Thymus (tissue), 11 donors: ENCODE data around the gene ATXN1. TPM values are rescaled to one million over a fixed set of nuclear protein-coding genes. Genes with fewer than 3 reads are reported as not detected.

Experiments
- DNase-seq, 9 donors: peaks; one replicate each; pipeline ENCODE4 v3.0.0-alpha.2; 2013; ENCODE audit warnings: low spot score in 9 of 9, low read depth in 6 of 9, missing footprints in 1 of 9
- H3K27ac ChIP-seq, 2 donors: one replicate each; pipeline ENCODE4 v1.5.1; 2013; ENCODE audit warnings: control low read depth in 1 of 2, low read depth in 1 of 2, low read length in 1 of 2, mild to moderate bottlenecking in 1 of 2, moderate library complexity in 1 of 2
- H3K27me3 ChIP-seq, 2 donors: one replicate each; pipeline ENCODE4 v1.5.1; 2013; ENCODE audit warnings: low read length in 1 of 2; ENCODE audit not compliant: control insufficient read depth in 2 of 2, insufficient read depth in 1 of 2
- H3K36me3 ChIP-seq, 2 donors: one replicate each; pipeline ENCODE4 v1.5.1; 2013; ENCODE audit warnings: low read length in 1 of 2, mild to moderate bottlenecking in 1 of 2, moderate library complexity in 1 of 2; ENCODE audit not compliant: control insufficient read depth in 2 of 2, insufficient read depth in 2 of 2
- H3K4me1 ChIP-seq, 2 donors: one replicate each; pipeline ENCODE4 v1.5.1; 2013; ENCODE audit warnings: low read length in 2 of 2; ENCODE audit not compliant: control insufficient read depth in 2 of 2, insufficient read depth in 2 of 2
- H3K4me3 ChIP-seq, 2 donors: one replicate each; pipeline ENCODE4 v1.5.1; 2013; ENCODE audit warnings: low read length in 2 of 2, control low read depth in 1 of 2, mild to moderate bottlenecking in 1 of 2
- H3K9me3 ChIP-seq, 2 donors: one replicate each; pipeline ENCODE4 v1.5.1; 2013; ENCODE audit warnings: low read length in 1 of 2, mild to moderate bottlenecking in 1 of 2; ENCODE audit not compliant: control insufficient read depth in 2 of 2, insufficient read depth in 1 of 2
- WGBS: extraction: QIAGEN DNeasy Blood & Tissue Kit; methylation state at CpG from one replicate; pipeline ENCODE4 v1.1.7; 2013; 5-methylcytosine and 5-hydroxymethylcytosine counted together
- polyA plus RNA-seq: library from polyadenylated mRNA; stranded (reverse); fragments of 200-250 nt; gene quantifications from one replicate; pipeline ENCODE4 v1.2.3, GENCODE V29; 2013
- total RNA-seq: library from RNA; stranded (reverse); fragments of 120-200 nt; gene quantifications from one replicate; pipeline ENCODE4 v1.2.4, GENCODE V29; 2013
- donor health status: healthy.

Gene ATXN1
- total and polyA plus RNA-seq, 2 donors: 6.8 to 7.1 TPM

DNA sequence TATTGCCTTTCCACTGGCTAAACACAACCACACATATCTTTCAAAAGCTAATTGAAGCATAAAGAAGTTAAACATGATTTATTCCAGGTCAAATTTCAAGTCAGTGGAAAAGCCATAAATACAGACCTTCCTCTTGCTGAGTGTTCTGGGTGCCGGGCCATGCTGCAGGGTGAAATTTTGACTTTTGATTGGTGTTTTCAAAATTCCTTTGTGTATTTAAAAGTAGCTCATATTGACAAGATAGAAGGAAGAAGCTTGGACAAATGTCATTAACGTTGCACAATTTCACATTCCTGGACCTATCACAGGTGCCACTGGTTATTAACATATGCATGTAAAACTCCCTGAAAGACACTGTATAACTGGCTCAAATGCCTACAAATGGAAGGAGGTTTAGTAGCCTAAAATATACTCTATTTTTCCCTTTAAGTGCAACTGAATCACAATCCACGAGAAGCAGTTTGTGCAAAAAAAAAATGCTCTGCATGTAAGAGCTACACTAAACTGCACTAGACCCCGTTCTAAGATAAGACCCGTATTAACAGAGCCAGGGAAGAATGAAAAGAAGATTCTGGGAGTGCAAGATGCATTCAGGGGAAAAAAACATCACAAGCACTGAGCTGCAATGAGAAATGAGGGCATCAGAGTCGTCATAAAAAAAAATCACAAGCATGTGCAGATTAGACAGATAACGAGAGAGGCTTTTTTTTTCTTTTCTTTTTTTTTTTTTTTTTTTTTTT lies 30.4 kb downstream of the ATXN1 start:
- Histone ChIP-seq H3K36me3 (no peaks in the 10 kb centered on the region), H3K9me3 (no peaks in the 10 kb centered on the region), H3K4me3 (no peak overlapping the region), H3K4me1 (peaks cover 4% of the 10 kb centered on the region in 2 donors), H3K27ac (no peak overlapping the region), H3K27me3 (no peaks in the 10 kb centered on the region)
- peak in 2 of 9 donors; percentile 27 to 62 for DNase-seq
- WGBS: 58% methylated on average over 7 of the region's 7 CpGs

DNA sequence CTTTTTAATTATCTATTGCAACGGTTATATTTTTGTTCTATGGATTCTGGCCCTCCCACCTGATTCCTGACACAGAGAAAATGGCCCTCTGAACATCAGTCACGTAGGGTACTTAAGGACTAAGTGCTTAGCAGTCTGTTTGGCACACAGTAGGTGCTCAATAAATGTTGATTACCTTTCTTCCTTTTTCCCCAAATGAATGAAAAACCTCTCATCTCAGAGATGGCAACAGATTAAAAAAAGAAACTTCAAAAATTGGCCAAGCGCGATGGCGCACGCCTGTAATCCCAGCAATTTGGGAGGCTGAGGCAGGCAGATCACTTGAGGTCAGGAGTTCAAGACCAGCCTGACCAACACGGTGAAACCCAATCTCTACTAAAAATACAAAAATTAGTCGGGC lies 31.5 kb downstream of the ATXN1 start:
- DNase-seq: no peak
- H3K27ac ChIP-seq: no peak overlapping the region
- peaks cover 4% of the 10 kb centered on the region in 2 donors for H3K4me1 ChIP-seq
- no peaks in the 10 kb centered on the region for H3K36me3 ChIP-seq
- H3K9me3 ChIP-seq: no peaks in the 10 kb centered on the region
- no peak overlapping the region for H3K4me3 ChIP-seq
- 97% methylated on average over 8 of the region's 8 CpGs for WGBS
- H3K27me3 ChIP-seq: no peaks in the 10 kb centered on the region

DNA sequence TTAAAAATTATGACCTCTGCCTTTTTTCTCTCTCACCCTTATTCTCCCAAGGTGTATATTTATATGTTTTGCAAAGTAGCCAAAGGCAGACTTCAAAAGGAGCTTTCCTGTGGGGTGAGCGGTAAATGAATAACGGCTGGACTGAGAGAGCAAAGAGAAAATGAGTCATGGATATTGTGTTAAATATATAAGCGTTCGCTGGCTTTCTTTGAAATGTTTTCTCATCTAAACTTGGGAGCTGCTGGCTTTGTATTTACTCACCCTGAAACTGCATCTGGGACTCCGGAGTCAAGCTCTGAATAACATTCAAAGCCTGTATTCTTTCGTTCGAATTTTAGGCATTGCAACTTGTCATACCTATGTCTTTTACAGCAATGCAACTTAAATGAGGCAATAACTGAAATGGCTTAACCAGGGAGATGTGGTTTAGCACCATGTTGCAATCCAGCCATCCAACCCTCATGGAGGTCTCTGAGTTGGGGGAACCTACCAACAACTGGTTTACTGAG lies 32.0 kb downstream of the ATXN1 start:
- WGBS: 96% methylated on average over 7 of the region's 7 CpGs
- no peaks in the 10 kb centered on the region for H3K9me3 ChIP-seq
- H3K27ac ChIP-seq: no peak overlapping the region
- H3K4me3 ChIP-seq: no peak overlapping the region
- no peaks in the 10 kb centered on the region for H3K36me3 ChIP-seq
- peaks cover 4% of the 10 kb centered on the region in 2 donors for H3K4me1 ChIP-seq
- H3K27me3 ChIP-seq: no peaks in the 10 kb centered on the region
- DNase-seq: no peak

DNA sequence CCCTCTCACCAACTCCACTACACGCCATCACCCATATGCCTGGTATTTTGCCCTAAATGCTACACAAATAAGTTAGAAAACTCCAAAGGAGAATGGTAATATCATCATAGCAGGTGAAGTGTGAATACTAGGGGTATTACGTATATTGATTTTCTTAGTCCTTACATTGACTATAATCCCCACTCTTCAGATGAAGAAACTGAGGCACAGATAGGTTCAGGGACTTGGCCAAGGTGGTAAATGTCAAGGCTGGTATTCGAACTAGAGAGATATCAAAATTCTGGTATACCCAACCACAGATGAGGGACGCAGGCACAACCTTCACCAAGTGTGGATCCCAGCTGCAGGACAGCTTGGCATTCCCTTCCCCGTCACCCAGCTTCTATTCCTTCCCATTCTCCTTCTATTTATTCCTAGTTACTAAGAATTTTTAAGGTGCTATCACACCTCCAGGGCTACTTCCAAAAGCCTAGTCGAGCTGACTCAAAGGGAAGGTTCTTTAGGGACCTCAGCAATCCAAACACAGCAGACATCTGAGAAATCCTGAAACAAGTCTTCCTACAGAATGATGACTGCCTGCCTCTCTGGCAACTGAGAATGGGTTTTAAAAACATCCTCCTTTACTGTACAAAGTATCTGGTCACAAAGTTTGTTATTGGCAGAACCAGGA lies 32.6 kb downstream of the ATXN1 start:
- WGBS: 98% methylated on average over 6 of the region's 6 CpGs
- H3K9me3 ChIP-seq: no peaks in the 10 kb centered on the region
- H3K4me3 ChIP-seq: no peak overlapping the region
- H3K27ac ChIP-seq: no peak overlapping the region
- no peaks in the 10 kb centered on the region for H3K27me3 ChIP-seq
- DNase-seq: no peak
- peaks cover 4% of the 10 kb centered on the region in 2 donors for H3K4me1 ChIP-seq
- no peaks in the 10 kb centered on the region for H3K36me3 ChIP-seq

DNA sequence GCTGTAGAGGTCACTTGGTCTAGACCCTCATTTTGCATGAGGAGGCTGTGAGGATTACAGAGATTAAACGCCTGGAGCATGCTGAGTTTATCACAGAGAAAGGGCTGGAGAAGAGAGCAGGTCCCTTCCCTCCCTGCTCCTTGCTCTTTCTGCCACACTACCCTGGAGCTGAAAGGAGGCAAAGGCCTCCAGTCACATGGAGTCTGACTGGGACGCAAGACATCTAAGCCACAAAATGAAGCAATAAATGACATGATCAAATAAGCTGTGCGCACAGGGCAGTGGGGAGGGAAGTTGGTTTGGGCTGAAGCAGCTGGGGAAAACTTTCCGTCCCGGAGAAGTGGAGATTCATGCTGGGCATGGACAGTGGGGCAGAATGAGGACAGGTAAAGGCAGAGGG lies 33.3 kb downstream of the ATXN1 start:
- H3K4me3 ChIP-seq: no peak overlapping the region
- H3K27ac ChIP-seq: no peak overlapping the region
- no peaks in the 10 kb centered on the region for H3K9me3 ChIP-seq
- 98% methylated on average over 5 of the region's 5 CpGs for WGBS
- peaks cover 4% of the 10 kb centered on the region in 2 donors for H3K4me1 ChIP-seq
- no peaks in the 10 kb centered on the region for H3K36me3 ChIP-seq
- no peak for DNase-seq
- no peaks in the 10 kb centered on the region for H3K27me3 ChIP-seq

DNA sequence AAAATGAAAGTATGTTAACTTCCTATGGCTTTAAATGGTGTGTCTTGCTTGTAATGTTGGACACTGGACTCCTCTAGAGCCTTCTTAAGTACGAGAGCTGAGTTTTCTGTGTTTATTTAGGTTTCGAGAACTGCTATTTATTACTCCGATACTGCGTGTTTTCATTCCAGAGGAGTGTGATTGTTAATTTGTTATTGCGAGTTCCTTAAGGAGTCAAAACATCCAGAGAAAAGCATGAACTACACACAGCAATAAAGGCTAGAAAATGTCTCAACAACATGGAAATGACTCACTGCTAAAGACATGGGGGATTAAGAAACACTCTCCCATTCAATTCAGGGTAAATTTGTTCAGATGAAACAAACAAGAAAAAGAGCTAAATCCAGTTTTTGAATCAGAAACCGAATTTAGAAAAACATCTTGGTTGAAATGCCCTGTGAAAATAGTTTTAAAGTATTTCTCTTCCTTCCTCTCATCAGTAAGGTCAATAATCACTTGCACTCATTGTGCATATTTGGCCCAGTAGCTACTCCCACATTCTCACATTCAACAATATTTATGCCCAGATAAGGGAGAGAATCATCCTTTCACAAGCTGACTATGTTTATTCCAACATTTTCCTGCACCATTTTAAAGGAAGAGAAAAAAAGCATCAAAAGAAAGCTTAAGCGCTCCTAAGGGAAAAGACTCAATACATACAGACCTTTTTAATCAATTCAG lies 36.0 kb downstream of the ATXN1 start:
- Histone ChIP-seq H3K4me1 (peaks cover 0 to 3% of the 10 kb centered on the region in 2 donors), H3K36me3 (no peaks in the 10 kb centered on the region), H3K27me3 (no peaks in the 10 kb centered on the region), H3K27ac (no peak overlapping the region), H3K9me3 (no peaks in the 10 kb centered on the region), H3K4me3 (no peak overlapping the region)
- WGBS: 96% methylated on average over 7 of the region's 7 CpGs
- DNase-seq: no peak

DNA sequence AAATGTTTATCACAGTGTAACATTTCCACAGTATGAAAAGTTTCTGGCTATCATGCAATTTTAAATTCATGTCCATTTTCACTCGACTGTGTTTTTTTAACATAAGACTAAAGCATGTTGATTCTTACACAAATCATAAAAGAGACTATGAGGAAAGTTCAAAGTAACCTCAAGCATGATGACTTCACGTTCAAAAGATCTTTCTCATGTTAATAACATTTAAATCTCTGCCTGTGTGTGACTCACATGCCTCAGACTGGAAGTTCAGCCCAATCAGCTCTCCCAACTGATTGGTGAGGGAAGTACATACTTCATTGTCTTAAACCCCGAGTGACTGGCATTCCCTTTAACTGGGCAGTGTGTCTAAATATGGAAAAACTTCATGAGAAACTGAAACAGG lies 37.4 kb downstream of the ATXN1 start:
- H3K36me3 ChIP-seq: no peaks in the 10 kb centered on the region
- no peaks in the 10 kb centered on the region for H3K9me3 ChIP-seq
- H3K27ac ChIP-seq: no peak overlapping the region
- H3K27me3 ChIP-seq: no peaks in the 10 kb centered on the region
- peaks cover 0 to 3% of the 10 kb centered on the region in 2 donors for H3K4me1 ChIP-seq
- DNase-seq: no peak
- no peak overlapping the region for H3K4me3 ChIP-seq
- 57% methylated on average over 3 of the region's 3 CpGs for WGBS

DNA sequence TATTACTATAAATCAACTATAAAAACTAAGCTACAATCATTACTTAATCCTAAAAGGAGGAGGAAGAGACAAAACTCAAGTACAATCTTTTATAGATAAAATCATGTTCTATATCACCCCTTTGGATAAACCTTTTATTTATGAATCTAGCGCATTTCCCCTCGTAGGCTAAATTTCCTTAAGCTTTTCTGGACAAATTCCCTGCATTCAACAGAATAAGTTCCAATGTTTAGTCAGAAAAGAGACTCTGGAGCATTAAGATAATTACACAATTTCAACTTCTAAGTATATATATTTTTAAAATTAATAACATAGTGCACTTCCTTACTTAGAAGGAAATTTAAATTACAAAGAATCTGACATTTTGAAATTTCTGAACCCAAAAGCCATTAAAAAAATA lies 37.9 kb downstream of the ATXN1 start:
- DNase-seq: no peak
- H3K27me3 ChIP-seq: no peaks in the 10 kb centered on the region
- WGBS: 97% methylated on average over 2 of the region's 2 CpGs
- H3K27ac ChIP-seq: no peak overlapping the region
- H3K4me3 ChIP-seq: no peak overlapping the region
- peaks cover 0 to 3% of the 10 kb centered on the region in 2 donors for H3K4me1 ChIP-seq
- H3K9me3 ChIP-seq: no peaks in the 10 kb centered on the region
- H3K36me3 ChIP-seq: no peaks in the 10 kb centered on the region

DNA sequence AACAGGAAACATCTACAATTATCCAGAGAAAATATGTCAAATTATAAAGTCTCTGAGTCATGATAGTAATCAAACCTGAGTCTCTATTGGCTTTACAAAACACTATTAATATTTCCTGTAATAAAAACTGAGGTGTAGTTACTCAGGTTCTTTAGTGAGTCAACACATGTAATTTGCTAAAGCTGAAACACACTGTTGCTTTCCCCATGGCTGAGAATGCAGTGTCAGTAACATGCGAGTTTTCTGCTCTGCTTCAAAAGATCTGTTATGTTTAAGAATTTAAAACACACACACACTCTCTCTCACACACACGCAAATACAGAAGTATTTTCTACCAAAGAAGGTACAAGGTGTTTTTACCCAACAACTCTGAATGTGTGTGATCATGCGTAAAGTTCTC lies 38.6 kb downstream of the ATXN1 start:
- H3K27me3 ChIP-seq: no peaks in the 10 kb centered on the region
- H3K4me3 ChIP-seq: no peak overlapping the region
- H3K36me3 ChIP-seq: no peaks in the 10 kb centered on the region
- no peak for DNase-seq
- whole genome bisulfite sequencing: 94% methylated on average over 3 of the region's 3 CpGs
- H3K27ac ChIP-seq: no peak overlapping the region
- peaks cover 0 to 3% of the 10 kb centered on the region in 2 donors for H3K4me1 ChIP-seq
- H3K9me3 ChIP-seq: no peaks in the 10 kb centered on the region
